ENCODE measurements around the gene PGK2.

GRCh38 chr6:49826743-49827406 is 39.8 kb upstream of the PGK2 start:
- TF ChIP-seq CTCF (IDR thresholded peaks at IDR 0.05) (no peak), ZFX (IDR thresholded peaks at IDR 0.05; ENCODE audit: borderline replicate concordance) (no peak)
